SKM-1 treated with dmso at 0.1 percent for 144 hours (cell line): Measurements from ENCODE around the gene SMPD2.

ENCODE experiments used
- DNase-seq: peaks from one replicate; lab custom pipeline; 2025; ENCODE audit not compliant: unreplicated experiment; lab: John Stamatoyannopoulos, UW

Gene SMPD2

GRCh38 chr6:109440331-109441068 is at the start of gene SMPD2, which contains the start of gene PPIL6:
Gene SMPD2, plus strand, starts transcription at chr6:109440724. Its CDS starts 398 bp downstream, at chr6:109441122.
Gene PPIL6, minus strand, starts transcription at chr6:109440628. Its CDS starts 38 bp downstream, at chr6:109440590.
- DNase-seq: peak; percentile 73

GRCh38 chr6:109393157-109393885 is 47.2 kb upstream of the SMPD2 start:
- no peak for DNase-seq

DNA sequence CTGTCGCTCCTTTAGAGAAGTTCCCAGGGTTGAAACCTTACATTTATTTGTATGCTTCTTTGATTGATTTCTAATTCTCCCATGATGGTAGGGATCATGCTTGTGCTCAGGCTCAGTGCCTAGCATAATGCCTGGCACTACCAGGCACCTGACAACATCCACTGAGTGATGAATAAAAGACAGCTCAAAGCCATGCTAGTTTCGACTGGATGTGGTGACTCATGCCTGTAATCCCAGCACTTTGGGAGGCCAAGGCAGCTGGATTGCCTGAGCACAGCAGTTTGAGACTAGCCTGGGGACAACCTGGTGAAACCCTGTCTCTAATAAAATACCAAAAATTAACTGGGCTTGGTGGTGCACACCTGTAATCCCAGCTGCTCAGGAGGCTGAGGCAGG is 46.6 kb upstream of the SMPD2 start:
- no peak for DNase-seq

DNA sequence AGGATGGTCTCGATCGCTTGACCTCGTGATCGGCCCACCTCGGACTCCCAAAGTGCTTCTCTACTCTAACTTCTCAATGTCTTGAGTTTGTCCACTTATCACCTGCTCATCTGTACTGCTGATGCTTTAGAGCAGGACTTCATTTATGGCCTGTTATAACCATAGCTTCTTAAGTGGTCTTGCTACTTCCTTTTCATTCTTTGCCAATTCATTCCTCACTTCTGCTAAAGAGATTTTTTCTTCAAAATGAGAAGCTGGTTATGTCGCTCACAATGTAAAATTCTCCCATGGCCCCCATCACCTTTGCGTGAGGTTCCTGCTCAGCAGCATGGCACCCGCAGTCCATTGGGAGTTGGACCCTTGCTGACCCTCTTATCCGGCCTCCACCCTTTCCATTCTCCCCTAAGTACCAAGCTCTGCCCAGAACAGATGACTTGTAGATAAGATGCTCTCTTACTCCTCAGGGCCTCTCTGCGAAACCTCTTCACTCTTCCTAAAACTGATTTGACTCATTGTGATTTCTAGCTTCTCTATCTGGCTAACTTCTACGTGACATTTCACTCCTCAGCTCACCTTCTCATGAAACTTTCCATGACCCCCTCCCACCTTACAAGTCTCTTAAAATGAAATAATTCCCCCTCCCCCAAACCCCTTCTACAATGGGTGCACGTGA is 44.3 kb upstream of the SMPD2 start:
- no peak for DNase-seq

GRCh38 chr6:109397020-109397419 is 43.5 kb upstream of the SMPD2 start:
- DNase-seq: peak; percentile 19

DNA sequence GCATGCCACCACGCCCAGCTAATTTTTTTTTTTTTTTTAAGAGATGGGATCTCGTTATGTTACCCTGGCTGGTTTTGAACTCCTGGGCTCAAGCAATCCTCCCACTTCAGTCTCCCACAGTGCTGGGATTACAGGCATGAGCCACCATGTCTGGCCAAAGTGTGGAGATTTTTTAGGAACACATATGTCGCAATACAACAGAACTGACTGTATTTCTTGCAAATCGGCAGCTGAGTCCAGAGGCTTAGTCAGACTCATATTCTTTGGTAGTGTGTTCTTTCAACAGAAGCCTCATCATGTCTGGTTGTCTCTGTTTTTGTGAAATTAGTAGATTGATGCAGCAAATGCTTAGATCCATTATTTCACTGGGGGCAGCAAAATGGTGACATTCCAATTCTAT is 34.3 kb upstream of the SMPD2 start:
- peak; percentile 37 for DNase-seq

DNA sequence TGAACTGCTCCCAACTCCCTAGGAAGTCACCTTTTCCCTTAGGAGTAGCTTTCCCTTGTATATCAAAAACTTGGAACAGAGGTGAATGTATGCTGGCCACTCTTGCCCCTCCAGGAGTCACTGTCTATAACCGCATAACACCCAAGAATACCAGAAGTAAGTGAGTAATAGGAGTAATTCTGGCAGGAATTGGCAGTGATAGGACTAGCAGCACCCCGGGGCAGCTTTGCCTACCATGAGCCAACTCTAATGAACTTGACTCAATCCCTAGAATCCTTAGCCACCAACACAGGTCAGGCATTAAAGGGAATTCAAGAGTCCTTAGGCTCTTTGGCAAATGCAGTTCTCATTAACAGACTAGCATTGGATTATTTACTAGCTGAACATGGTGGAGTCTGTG is 29.5 kb upstream of the SMPD2 start:
- no peak for DNase-seq

DNA sequence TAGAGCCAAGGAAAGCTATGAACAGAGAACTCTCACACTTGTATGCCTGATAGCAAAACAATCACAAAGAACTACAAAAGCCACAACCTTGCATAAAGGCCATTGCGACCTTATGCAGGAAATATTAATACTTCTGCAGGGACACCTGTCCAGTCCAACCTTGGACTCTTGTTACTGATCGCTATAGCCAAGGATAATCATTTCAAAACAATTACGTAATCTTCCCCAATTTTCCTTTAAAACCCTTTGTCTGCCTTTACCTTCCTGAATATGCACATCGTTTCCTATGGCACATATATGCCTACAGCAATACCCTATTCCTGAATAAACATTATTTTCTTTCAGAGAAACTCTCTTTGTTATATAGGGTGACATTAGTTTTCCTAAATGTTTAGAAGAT is 22.9 kb upstream of the SMPD2 start:
- no peak for DNase-seq

GRCh38 chr6:109420751-109421150 is 19.8 kb upstream of the SMPD2 start:
- DNase-seq: no peak

DNA sequence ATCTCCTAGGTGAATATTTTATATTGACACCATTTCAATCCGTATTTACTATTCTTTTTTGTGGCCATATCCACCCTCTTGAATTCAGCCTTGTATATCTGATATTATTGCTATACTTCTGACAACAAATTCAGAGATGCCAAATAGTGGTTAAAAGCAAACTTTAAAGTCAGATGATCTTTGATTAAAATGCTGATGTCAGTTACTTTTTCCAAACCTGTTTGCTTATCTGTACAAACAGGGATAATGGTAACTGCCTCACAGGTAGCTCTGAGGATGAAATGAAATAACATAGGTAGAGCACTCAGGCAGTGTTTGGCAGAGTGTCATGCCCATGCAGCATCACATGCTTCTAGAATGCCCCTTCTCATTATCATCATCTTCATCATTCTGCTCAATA is 19.3 kb upstream of the SMPD2 start:
- DNase-seq: no peak

GRCh38 chr6:109424946-109425345 is 15.6 kb upstream of the SMPD2 start:
- no peak for DNase-seq

DNA sequence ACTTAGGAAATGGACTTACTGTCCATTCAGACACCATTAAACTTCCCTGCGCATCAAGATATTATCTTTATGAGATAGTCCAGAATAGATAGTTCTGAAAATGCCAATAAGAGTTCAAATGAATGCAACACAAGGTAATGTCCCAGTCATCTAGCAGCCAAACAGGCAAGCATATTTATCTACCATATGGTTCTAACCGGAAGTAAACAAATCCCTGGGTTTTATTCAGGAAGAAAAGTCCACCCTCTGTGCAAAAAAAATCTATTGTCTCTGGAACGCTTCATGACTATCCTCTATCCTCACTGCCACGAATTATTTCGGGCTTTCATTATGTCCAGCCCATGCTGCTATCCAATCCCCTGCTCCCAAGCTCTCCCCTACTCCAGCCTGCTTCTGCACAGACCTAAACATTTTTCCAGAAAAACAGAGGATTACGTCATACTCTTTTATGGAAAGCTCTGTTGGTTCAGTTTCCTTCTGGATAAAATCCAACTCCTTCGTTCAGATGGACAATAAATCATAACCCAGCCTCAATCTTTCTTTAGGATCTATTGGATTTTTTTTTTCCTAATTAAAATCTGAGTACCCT is 11.5 kb upstream of the SMPD2 start:
- no peak for DNase-seq

- no peak for DNase-seq
Measured at GRCh38 chr6:109429496-109429895, 11.0 kb upstream of the SMPD2 start.

- DNase-seq: no peak
Measured at GRCh38 chr6:109434456-109434855, 6.1 kb upstream of the SMPD2 start.

GRCh38 chr6:109436041-109436440 is 4.5 kb upstream of the SMPD2 start:
- no peak for DNase-seq

- DNase-seq: peak; percentile 57
Measured at GRCh38 chr6:109441069-109441816, 719 bp downstream of the SMPD2 start.

GRCh38 chr6:109442393-109442924 is 1.9 kb downstream of the SMPD2 start:
- DNase-seq: no peak

DNA sequence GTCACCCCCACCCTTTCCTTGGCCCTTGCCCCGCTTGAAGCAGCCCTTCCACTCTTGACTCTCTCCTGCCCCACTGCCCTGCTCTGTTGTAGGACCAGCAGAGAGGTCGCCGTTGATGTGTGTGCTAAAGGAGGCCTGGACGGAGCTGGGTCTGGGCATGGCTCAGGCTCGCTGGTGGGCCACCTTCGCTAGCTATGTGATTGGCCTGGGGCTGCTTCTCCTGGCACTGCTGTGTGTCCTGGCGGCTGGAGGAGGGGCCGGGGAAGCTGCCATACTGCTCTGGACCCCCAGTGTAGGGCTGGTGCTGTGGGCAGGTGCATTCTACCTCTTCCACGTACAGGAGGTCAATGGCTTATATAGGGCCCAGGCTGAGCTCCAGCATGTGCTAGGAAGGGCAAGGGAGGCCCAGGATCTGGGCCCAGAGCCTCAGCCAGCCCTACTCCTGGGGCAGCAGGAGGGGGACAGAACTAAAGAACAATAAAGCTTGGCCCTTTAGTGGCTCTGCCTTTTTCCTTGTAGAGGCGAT is 3.0 kb downstream of the SMPD2 start:
- no peak for DNase-seq

GRCh38 chr6:109445382-109445781 is 4.9 kb downstream of the SMPD2 start:
- no peak for DNase-seq

- no peak for DNase-seq
Measured at GRCh38 chr6:109446072-109446471, 5.5 kb downstream of the SMPD2 start.
